GM19099 (cell line): Measurements from ENCODE around the gene RNFT2.

Experiments
- POLR2A ChIP-seq: IDR thresholded peaks from 3 replicates; pipeline ENCODE4 v1.6.1; 2011; ENCODE audit warnings: low read depth; ENCODE audit not compliant: insufficient read length; ENCODE audit errors: extremely low read depth

The RNFT2 gene

GRCh38 chr12:116700066-116700465, 38.0 kb upstream of the RNFT2 start:
- no peak for TF ChIP-seq POLR2A

GRCh38 chr12:116701432-116701831, 36.7 kb upstream of the RNFT2 start:
- no peak for TF ChIP-seq POLR2A

GRCh38 chr12:116703214-116703795, 34.8 kb upstream of the RNFT2 start:
- no peak for TF ChIP-seq POLR2A

- no peak for TF ChIP-seq POLR2A
Observed at GRCh38 chr12:116707751-116708150, 30.4 kb upstream of the RNFT2 start.

- TF ChIP-seq POLR2A: no peak
Observed at GRCh38 chr12:116708826-116709756, 29.0 kb upstream of the RNFT2 start.

- no peak for TF ChIP-seq POLR2A
Observed at GRCh38 chr12:116709768-116710167, 28.3 kb upstream of the RNFT2 start.

GRCh38 chr12:116710370-116711150, 27.6 kb upstream of the RNFT2 start:
- no peak for TF ChIP-seq POLR2A

DNA sequence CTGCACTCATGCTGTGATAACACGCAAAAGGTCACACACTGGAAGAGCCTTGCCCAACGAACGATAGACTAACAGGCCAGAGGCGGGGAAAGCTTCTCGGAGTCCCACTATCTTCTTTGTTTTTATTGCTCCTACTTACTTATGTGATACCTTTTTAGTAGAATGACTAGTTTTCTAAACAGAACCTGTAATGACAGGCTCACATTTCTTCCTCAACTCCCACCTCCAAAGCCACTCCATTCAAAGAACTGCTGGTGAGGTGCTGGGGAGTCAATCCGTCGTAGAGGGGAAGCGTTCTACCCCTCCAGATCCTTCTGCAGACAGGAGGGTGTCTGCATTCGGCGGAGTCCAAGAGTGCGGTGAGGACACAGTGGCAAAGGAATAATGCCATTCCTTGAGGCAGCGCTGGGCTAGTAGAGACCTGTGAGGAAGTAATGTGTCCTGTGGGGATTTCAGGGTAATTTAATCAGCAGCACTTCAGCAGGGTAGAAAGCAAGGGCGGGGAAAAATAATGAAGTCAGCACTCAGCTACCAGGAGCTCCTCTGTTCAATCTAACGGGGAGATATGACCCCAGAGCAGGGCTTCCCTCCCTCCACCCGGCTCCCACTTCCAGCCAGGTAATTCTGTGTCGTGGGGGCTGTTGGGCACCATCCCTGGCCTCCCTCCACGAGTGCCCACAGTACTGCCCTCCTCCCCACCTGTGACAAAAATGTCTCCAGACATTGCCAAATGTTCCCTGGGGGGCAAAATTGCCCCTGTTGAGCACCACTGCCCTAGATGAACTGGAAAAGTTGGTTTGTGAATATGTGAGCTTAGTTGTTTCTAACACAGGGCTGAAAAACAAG, 25.4 kb upstream of the RNFT2 start:
- TF ChIP-seq POLR2A: no peak

GRCh38 chr12:116713527-116713926, 24.6 kb upstream of the RNFT2 start:
- TF ChIP-seq POLR2A: no peak

DNA sequence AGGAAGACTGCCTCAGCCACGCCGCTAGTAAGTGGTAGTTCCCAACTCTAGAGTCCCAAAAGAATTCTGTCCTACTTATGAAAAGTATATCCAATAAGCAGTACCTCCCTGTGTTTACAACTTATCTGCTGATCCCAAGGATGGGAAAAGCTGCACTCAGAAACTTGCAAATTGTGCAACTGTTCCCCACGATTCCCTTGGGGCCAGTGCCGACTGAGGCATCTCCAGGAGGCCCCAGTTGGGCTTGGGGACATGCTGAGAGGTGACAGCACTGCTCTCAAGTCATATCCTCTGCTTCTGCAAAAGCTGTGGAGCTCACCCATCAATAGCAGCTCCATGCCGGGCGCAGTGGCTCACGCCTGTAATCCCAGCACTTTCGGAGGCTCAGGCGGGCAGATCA, 23.9 kb upstream of the RNFT2 start:
- no peak for TF ChIP-seq POLR2A

DNA sequence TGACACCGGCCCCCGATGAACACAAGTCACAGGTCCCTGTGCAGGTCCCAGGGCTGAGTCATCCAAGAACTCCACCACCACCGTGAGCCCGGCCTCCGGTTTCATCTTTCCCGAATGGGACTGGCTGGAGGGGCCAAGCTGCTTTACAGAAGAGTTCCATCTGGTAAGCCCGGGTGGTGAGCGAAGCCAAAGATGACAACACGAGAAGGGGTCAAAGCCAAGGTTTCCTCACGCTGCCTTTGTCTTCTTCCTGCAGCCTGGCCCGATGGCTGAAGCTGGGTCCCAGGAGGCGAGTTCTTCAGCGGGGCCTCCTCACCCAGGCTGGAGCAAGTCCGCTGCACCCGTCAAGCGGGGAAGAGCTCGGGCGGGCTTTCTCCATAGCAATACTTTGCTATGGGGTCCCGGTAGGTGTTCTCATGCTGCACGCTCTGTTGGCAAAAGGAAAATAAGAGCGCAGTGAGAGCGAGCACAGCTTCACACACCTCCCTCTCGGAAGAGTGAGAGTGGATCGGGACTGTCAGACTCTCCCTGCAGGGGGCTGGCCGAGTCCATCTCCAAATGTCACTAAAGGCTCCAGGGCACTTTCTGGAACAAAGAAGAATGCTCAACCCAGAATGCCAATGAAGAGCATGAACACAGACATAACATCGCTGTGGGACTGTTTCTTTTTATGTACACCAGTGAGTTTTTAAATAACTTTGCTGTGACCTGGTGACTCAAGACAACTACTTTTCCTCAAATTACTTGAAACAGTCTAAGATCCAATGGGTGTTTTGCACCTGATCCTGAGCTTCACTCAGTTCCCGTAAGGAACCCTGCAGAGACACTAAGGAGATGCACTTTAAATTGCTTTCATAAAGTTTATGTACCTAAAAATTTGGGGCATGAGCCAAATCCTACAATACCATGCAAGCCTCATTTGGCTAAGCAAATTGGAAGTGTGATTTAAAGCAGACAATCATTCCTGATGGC, 20.4 kb upstream of the RNFT2 start:
- no peak for TF ChIP-seq POLR2A

- no peak for TF ChIP-seq POLR2A
Observed at GRCh38 chr12:116718655-116719454, 19.3 kb upstream of the RNFT2 start.
